ENCODE data around the gene WASHC2A. TPM values are rescaled to one million over a fixed set of nuclear protein-coding genes. Genes with fewer than 3 reads are reported as not detected.
"Not testable (repeated sequence)": the region's sequence is repeated elsewhere in the genome, so short reads cannot be mapped to it uniquely, and the experiment has no call there.

WASHC2A gene
- polyA plus RNA-seq, 3 donors, result 10.9 to 32.9 (median 18.8) TPM

- H3K9ac ChIP-seq (ENCODE audit: insufficient read depth, low read length, poor library complexity, severe bottlenecking), result no peak overlapping the region
- WGBS (ENCODE audit: insufficient coverage), result 100% methylated on average over 1 of the region's 3 CpGs
- H3K4me2 ChIP-seq (replicated peaks; ENCODE audit: extremely low read depth, low read length, poor library complexity, severe bottlenecking), result no peak overlapping the region
- Mint-ChIP-seq H3K4me1 (peaks cover 2% of the 10 kb centered on the region), H3K4me3 (no peak overlapping the region), H3K9me3 (peaks cover 0 to 6% (median 0%) of the 10 kb centered on the region in 7 donors), H3K27ac (no peak overlapping the region), H3K27me3 (ENCODE audit: low read depth in 3 of 3) (peaks cover 1 to 18% (median 1%) of the 10 kb centered on the region in 3 donors), H3K36me3 (no peaks in the 10 kb centered on the region)
- no peaks in the 10 kb centered on the region for H3K9me3 ChIP-seq (replicated peaks in 1 of 2; ENCODE audit: control insufficient read depth in 1 of 2, insufficient read depth in 1 of 2, low read length in 2 of 2)
- no peak overlapping the region for H3K4me3 ChIP-seq (replicated peaks in 1 of 3; ENCODE audit: low read depth in 2 of 3, low read length in 3 of 3)
- H3K27ac ChIP-seq (ENCODE audit: low read depth in 1 of 2, low read length in 2 of 2), result no peak overlapping the region
- no peak for DNase-seq
- H4K20me1 ChIP-seq (ENCODE audit: insufficient read depth, low read length), result no peaks in the 10 kb centered on the region
- H2AFZ ChIP-seq (ENCODE audit: insufficient read depth, low read depth, low read length, poor library complexity, severe bottlenecking), result no peak overlapping the region
- no peak for TF ChIP-seq CTCF (IDR thresholded peaks at IDR 0.05)
- no peaks in the 10 kb centered on the region for H3K27me3 ChIP-seq (ENCODE audit: control insufficient read depth in 2 of 2, insufficient read depth in 2 of 2, low read length in 2 of 2)
- no peaks in the 10 kb centered on the region for H3K4me1 ChIP-seq (ENCODE audit: control insufficient read depth in 1 of 2, insufficient read depth in 2 of 2, low read length in 2 of 2)
- no peaks in the 10 kb centered on the region for H3K36me3 ChIP-seq (replicated peaks in 1 of 2; ENCODE audit: control insufficient read depth in 1 of 2, insufficient read depth in 2 of 2, low read length in 2 of 2)
- H3K79me2 ChIP-seq (ENCODE audit: insufficient read depth, low read length), result no peaks in the 10 kb centered on the region
- intact Hi-C loops (cut with micrococcal nuclease), result no loop called here
Measured at GRCh38 chr10:50033481-50033880, 34.3 kb upstream of the WASHC2A start.

GRCh38 chr10:50035337-50035736 lies 32.4 kb upstream of the WASHC2A start:
- H2AFZ ChIP-seq (ENCODE audit: insufficient read depth, low read depth, low read length, poor library complexity, severe bottlenecking); H3K27ac ChIP-seq (ENCODE audit: low read depth in 1 of 2, low read length in 2 of 2); H3K4me2 ChIP-seq (replicated peaks; ENCODE audit: extremely low read depth, low read length, poor library complexity, severe bottlenecking); H3K4me3 ChIP-seq (replicated peaks in 1 of 3; ENCODE audit: low read depth in 2 of 3, low read length in 3 of 3); H3K4me3 Mint-ChIP-seq; intact Hi-C loops (cut with micrococcal nuclease); H3K36me3 Mint-ChIP-seq; H3K79me2 ChIP-seq (ENCODE audit: insufficient read depth, low read length); H3K4me1 Mint-ChIP-seq; H3K4me1 ChIP-seq (ENCODE audit: control insufficient read depth in 1 of 2, insufficient read depth in 2 of 2, low read length in 2 of 2); H3K36me3 ChIP-seq (replicated peaks in 1 of 2; ENCODE audit: control insufficient read depth in 1 of 2, insufficient read depth in 2 of 2, low read length in 2 of 2); H3K27me3 ChIP-seq (ENCODE audit: control insufficient read depth in 2 of 2, insufficient read depth in 2 of 2, low read length in 2 of 2); H3K9ac ChIP-seq (ENCODE audit: insufficient read depth, low read length, poor library complexity, severe bottlenecking); H3K9me3 Mint-ChIP-seq; H4K20me1 ChIP-seq (ENCODE audit: insufficient read depth, low read length); H3K9me3 ChIP-seq (replicated peaks in 1 of 2; ENCODE audit: control insufficient read depth in 1 of 2, insufficient read depth in 1 of 2, low read length in 2 of 2): not testable (repeated sequence)
- 50% methylated on average over 1 of the region's 4 CpGs for WGBS (ENCODE audit: insufficient coverage)
- peaks cover 0 to 15% (median 3%) of the 10 kb centered on the region in 3 donors for H3K27me3 Mint-ChIP-seq (ENCODE audit: low read depth in 3 of 3)
- peak overlapping the region in 2 of 7 donors; percentile 4 to 38 for H3K27ac Mint-ChIP-seq
- peak in 1 of 3 donors; percentile 15 for DNase-seq

Data from CD14-positive monocyte (primary cell).